Trophoblast cell (in vitro differentiated cells and primary cell): ENCODE measurements around the gene IL6.
A peak's percentile ranks its signal among the peaks of the same experiment; 100 is the strongest.

ENCODE experiments used
- DNase-seq, 2 donors: peaks; one replicate each; pipeline ENCODE4 v3.0.0-alpha.2; 2016
- H2AFZ ChIP-seq: 2 replicates; pipeline ENCODE4 v1.6.1; 2013; ENCODE audit warnings: low read length, moderate library complexity, mild to moderate bottlenecking; ENCODE audit not compliant: insufficient read depth, poor library complexity
- H2AK5ac ChIP-seq: 2 replicates; pipeline ENCODE4 v1.6.1; 2013; ENCODE audit warnings: mild to moderate bottlenecking, low read length
- H2BK120ac ChIP-seq: 2 replicates; pipeline ENCODE4 v1.6.1; 2013; ENCODE audit warnings: low read length, mild to moderate bottlenecking, moderate library complexity; ENCODE audit not compliant: insufficient read depth, poor library complexity
- H2BK12ac ChIP-seq: 2 replicates; pipeline ENCODE4 v1.6.1; 2013; ENCODE audit warnings: mild to moderate bottlenecking, low read length, moderate library complexity
- H2BK5ac ChIP-seq: 2 replicates; pipeline ENCODE4 v1.6.1; 2013; ENCODE audit warnings: low read length, low read depth, moderate library complexity, mild to moderate bottlenecking; ENCODE audit not compliant: poor library complexity
- H3K14ac ChIP-seq: 2 replicates; pipeline ENCODE4 v1.6.1; 2013; ENCODE audit warnings: mild to moderate bottlenecking, low read length
- H3K18ac ChIP-seq: 2 replicates; pipeline ENCODE4 v1.6.1; 2013; ENCODE audit warnings: mild to moderate bottlenecking, low read length
- H3K23ac ChIP-seq: 2 replicates; pipeline ENCODE4 v1.6.1; 2013; ENCODE audit warnings: low read length
- H3K27ac ChIP-seq: 2 replicates; pipeline ENCODE4 v1.5.1; 2013; ENCODE audit warnings: low read depth, mild to moderate bottlenecking, inconsistent platforms, low read length, moderate library complexity
- H3K27me3 ChIP-seq: 2 replicates; pipeline ENCODE4 v1.6.1; 2013; ENCODE audit warnings: inconsistent platforms, mild to moderate bottlenecking, low read length, moderate library complexity; ENCODE audit not compliant: insufficient read depth
- H3K36me3 ChIP-seq, 2 experiments: 1 replicate in 1 of 2; 2 replicates in 1 of 2; pipeline ENCODE4 v1.6.1; 2013; ENCODE audit warnings: low read length in 2 of 2, mild to moderate bottlenecking in 2 of 2, moderate library complexity in 1 of 2; ENCODE audit not compliant: insufficient read depth in 2 of 2, control insufficient read depth in 1 of 2
- H3K4ac ChIP-seq: 2 replicates; pipeline ENCODE4 v1.6.1; 2013; ENCODE audit warnings: low read depth, mild to moderate bottlenecking, low read length, moderate library complexity
- H3K4me1 ChIP-seq, 2 experiments: 1 replicate in 1 of 2; 2 replicates in 1 of 2; pipeline ENCODE4 v1.6.1; 2013; ENCODE audit warnings: low read length in 2 of 2, mild to moderate bottlenecking in 2 of 2, moderate library complexity in 1 of 2; ENCODE audit not compliant: insufficient read depth in 2 of 2, control insufficient read depth in 1 of 2
- H3K4me2 ChIP-seq: 2 replicates; pipeline ENCODE4 v1.6.1; 2013; ENCODE audit warnings: inconsistent platforms, mild to moderate bottlenecking, low read length, moderate library complexity
- H3K4me3 ChIP-seq: 2 replicates; pipeline ENCODE4 v1.5.1; 2013; ENCODE audit warnings: mild to moderate bottlenecking, low read depth, low read length, inconsistent platforms
- H3K79me1 ChIP-seq: one replicate; pipeline ENCODE4 v1.6.1; 2013; ENCODE audit warnings: low read length
- H3K79me2 ChIP-seq: 2 replicates; pipeline ENCODE4 v1.6.1; 2013; ENCODE audit warnings: low read length, mild to moderate bottlenecking; ENCODE audit not compliant: control insufficient read depth, insufficient read depth, poor library complexity
- H3K9ac ChIP-seq: 2 replicates; pipeline ENCODE4 v1.6.1; 2013; ENCODE audit warnings: mild to moderate bottlenecking, low read length
- H3K9me3 ChIP-seq: 2 replicates; pipeline ENCODE4 v1.6.1; 2013; ENCODE audit warnings: low read depth, mild to moderate bottlenecking, control low read depth, inconsistent platforms, low read length; ENCODE audit not compliant: insufficient read depth
- H4K12ac ChIP-seq: 2 replicates; pipeline ENCODE4 v1.6.1; 2013; ENCODE audit warnings: low read depth, mild to moderate bottlenecking, low read length, moderate library complexity
- H4K8ac ChIP-seq: 2 replicates; pipeline ENCODE4 v1.6.1; 2013; ENCODE audit warnings: low read depth, mild to moderate bottlenecking, low read length, moderate library complexity
- H4K91ac ChIP-seq: one replicate; pipeline ENCODE4 v1.6.1; 2013; ENCODE audit warnings: low read depth, mild to moderate bottlenecking, low read length, moderate library complexity
- WGBS: extraction: QIAGEN DNeasy Blood & Tissue Kit; methylation state at CpG from one replicate; pipeline ENCODE4 v1.1.7; 2013; ENCODE audit warnings: missing lambda C conversion rate; ENCODE audit not compliant: insufficient read length, insufficient coverage; ENCODE audit errors: extremely low coverage; 5-methylcytosine and 5-hydroxymethylcytosine counted together

IL6 gene

GRCh38 chr7:22781230-22781711 is 54.3 kb downstream of the IL6 start:
- H3K4me2 ChIP-seq = no peak overlapping the region
- H3K27ac ChIP-seq = no peak overlapping the region
- no peak overlapping the region for H2AK5ac ChIP-seq
- no peak overlapping the region for H3K4ac ChIP-seq
- H2BK120ac ChIP-seq = no peak overlapping the region
- peaks cover 2 to 5% of the 10 kb centered on the region in 2 experiments for H3K4me1 ChIP-seq
- no peak overlapping the region for H2BK5ac ChIP-seq
- no CpG with 5 or more reads among the region's 5 CpGs for whole genome bisulfite sequencing
- H3K23ac ChIP-seq = no peak overlapping the region
- no peak overlapping the region for H2AFZ ChIP-seq
- no peaks in the 10 kb centered on the region for H3K27me3 ChIP-seq
- H3K79me2 ChIP-seq = no peaks in the 10 kb centered on the region
- no peaks in the 10 kb centered on the region for H3K36me3 ChIP-seq
- H3K9ac ChIP-seq = no peak overlapping the region
- H3K4me3 ChIP-seq = no peak overlapping the region
- H2BK12ac ChIP-seq = no peak overlapping the region
- no peak overlapping the region for H3K18ac ChIP-seq
- peaks cover 1% of the 10 kb centered on the region for H3K9me3 ChIP-seq
- H4K12ac ChIP-seq = no peak overlapping the region
- DNase-seq = peak; percentile 56 to 80
- no peak overlapping the region for H4K8ac ChIP-seq
- no peak overlapping the region for H4K91ac ChIP-seq
- H3K14ac ChIP-seq = no peak overlapping the region
- no peaks in the 10 kb centered on the region for H3K79me1 ChIP-seq
